HG02678 (cell line): ENCODE measurements around the gene COX20.

Experiments
- ATAC-seq: cut with Tn5 transposase; IDR thresholded peaks from one replicate; pipeline ENCODE4 v1.9.1; 2021; ENCODE audit warnings: mild to moderate bottlenecking, moderate library complexity; ENCODE audit not compliant: unreplicated experiment

COX20 gene

DNA sequence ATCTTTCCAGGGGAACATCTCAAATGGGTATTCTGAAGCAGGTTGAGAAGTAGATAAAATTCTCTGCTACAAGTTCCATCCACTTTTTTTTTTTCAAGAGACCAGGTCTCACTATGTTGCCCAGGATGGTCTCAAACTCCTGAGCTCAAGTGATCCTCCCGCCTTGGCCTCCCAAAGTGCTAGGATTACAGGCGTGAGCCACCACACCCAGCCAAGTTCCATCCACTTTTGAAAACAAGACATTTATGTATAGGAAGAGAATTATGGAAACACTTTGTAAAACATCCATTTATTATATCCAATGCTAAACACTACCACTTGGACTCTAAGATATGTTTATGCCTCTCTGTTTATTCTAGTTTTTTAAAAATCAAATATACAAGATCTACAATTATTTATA, 15.4 kb downstream of the COX20 start:
- ATAC-seq, result no peak

DNA sequence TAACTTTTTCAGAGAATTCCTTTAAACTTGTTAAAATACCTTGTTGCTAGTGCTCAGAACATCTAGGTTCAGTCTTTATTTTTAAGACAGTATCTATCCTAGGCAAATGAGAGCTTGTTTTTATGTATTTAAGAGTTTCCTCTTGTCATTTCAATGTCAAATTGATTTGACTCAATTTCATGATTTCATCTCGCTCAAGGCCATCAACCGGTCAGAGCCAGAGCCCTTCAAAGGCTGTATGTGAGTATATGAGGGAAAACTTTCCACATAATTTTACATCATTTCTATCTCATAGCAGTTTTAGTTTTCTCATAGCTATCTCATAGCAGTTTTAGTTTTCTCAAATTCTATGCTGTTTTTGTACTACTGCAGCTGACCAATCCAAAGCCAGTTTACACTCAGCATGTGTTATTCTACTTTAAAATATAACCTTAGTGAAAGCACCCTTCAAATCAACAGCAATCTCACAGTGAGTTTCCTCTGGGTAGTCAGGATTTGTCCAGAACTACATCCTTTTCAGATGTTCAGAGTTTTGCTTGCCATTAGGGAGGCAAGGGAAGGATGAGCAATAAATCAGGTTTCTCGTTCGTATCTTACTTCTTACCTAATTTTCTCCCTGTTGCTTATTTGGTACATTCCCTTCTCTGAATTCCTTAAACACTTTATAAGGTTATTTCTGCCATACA, 16.2 kb downstream of the COX20 start:
- ATAC-seq, result no peak

DNA sequence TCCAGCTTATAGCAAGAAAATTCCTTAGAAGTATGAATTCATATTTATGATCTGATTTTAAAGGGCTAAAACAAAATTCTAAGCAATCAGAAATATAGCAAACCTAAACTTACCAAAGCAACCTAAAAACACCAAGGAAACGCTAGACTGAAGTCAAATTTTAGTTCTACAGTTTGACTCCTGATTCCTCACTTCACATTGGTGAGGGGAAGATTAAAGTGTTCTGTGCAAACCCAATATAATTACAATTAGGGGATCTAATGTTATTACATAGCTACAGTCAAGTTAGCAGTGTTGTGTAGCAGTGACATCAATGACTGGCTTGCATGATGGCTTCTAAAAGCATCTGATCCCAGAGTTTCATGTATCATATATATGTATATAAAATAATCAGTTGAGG, 17.2 kb downstream of the COX20 start:
- ATAC-seq, result no peak

GRCh38 chr1:244854166-244854565, 18.7 kb downstream of the COX20 start:
- ATAC-seq, result no peak

DNA sequence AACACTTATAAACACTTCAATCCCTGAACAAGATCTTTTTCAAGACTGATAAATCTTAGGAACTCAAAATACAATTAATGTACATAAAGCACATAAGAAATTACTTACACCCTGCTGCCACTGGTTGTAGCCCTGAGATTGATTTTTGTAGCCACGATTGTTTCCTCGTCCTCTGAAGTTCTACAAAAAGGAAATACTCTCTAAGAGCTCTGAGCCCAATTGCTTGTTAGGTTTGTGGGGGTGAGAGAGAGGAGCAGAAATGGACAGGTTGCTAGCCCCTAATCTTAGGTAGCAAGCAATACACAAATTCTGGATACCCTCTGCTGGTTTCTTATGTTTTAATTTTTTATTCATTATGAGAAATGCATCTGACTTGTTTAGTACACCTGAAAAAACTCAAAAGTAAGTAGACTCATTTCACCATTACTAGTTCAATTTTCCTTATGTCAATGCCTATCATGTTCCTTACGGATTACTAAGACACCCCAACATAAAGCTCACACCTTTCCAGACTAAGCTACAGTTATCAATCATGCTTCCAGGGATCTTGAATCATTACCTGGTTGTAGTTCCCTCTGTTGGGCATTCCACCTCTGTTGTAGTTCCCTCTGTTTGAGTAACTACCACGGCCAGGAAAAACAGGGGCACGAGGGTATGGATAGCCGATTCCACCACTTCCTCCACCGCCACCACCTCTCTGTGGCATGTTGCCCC, 19.6 kb downstream of the COX20 start:
- no peak for ATAC-seq

GRCh38 chr1:244857761-244858160, 22.3 kb downstream of the COX20 start:
- ATAC-seq, result no peak

DNA sequence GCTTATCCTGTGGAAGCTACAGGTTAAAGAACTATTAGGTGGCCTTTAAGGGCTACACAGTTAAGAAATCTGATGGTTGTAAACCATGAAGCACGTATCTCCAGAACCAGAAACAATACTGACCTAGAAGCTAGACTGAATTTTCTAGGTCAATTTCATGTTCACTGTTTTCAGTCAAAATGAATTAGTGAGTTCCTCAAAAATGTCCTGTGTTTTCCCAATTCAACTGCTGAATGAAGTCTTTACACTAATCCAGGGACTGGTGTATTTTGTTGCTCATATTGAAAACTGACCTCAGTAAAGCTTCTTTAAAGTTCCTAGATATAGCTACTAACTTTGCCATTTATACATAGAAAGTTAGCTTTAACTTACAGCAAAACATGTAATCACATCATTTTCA, 22.9 kb downstream of the COX20 start:
- ATAC-seq, result no peak

- ATAC-seq, result no peak
These were observed 24.6 kb downstream of the COX20 start for GRCh38 chr1:244860078-244860477.

DNA sequence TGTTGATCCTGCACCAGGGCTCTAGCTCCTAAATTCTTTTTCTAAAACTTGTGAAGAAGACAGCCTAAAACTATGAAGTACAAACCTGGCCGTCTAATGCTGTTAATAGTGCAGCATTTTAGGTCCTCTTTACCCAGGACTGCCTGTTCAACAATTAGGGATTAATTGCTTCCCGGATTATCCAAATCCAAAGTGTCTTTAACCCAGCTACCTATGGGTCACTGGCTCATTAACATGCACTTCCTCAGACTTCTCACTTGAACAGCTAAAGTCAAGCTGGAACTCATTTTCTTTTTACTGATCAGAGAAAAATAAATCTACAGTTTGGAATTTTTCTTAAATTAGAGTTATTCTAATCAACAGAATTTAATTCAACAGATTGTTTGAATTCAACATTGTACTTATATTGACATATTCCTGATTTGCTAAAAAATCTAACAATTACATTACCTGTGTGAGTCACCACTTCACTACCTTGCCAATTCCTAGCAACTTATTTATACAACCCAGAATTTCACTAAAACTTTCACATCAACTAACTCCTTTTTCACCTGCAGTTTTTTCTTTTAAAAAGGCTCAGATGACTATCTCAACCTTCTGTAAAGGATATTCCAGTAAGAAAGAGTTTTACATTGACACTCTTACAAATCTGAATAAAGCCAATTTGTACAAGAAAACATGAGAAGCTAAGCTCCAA, 25.6 kb downstream of the COX20 start:
- ATAC-seq, result no peak

- no peak for ATAC-seq
These were observed 26.2 kb downstream of the COX20 start for GRCh38 chr1:244861683-244862082.

GRCh38 chr1:244862354-244862698, 26.9 kb downstream of the COX20 start:
- ATAC-seq, result no peak

GRCh38 chr1:244862699-244863490, 27.4 kb downstream of the COX20 start:
- ATAC-seq, result peak; percentile 63

DNA sequence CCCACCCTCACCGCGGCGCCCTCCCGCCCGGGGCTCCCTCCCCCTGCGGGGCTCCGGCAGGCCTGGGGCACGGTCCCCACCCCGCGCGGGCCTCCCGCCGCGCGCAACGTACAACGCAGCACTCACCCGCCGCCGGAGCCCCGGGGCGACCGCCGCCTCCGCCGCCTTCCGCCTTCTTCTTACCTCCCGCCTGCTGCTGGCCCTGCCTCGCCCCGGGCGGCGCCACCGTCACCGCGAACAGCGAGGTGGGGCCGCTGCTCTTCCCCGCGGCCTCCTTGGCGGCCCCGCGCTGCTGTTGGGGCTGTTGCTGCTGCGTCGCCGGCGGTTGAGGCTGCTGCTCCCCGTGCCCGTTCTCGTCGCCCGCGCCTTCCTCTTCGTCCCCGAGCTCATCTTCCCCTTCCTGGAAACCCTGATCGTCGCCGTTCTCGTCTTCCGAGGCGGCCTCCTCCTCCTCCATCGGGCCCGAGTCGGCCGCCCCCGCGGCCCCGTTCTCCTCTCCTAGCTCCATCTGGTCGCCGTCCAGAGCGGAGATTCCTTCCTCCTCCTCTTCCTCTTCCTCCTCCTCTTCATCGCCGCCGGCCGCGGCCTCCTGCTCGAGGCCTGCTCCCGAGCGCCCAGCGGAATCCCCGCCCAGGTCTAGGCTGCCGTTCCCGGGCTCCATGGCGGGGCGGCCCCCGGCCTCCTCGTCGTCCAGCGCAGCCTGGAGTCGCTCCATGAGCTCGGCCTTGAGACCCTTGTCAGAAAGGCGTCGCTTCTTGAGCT, 28.2 kb downstream of the COX20 start:
- ATAC-seq, result peak; percentile 1

DNA sequence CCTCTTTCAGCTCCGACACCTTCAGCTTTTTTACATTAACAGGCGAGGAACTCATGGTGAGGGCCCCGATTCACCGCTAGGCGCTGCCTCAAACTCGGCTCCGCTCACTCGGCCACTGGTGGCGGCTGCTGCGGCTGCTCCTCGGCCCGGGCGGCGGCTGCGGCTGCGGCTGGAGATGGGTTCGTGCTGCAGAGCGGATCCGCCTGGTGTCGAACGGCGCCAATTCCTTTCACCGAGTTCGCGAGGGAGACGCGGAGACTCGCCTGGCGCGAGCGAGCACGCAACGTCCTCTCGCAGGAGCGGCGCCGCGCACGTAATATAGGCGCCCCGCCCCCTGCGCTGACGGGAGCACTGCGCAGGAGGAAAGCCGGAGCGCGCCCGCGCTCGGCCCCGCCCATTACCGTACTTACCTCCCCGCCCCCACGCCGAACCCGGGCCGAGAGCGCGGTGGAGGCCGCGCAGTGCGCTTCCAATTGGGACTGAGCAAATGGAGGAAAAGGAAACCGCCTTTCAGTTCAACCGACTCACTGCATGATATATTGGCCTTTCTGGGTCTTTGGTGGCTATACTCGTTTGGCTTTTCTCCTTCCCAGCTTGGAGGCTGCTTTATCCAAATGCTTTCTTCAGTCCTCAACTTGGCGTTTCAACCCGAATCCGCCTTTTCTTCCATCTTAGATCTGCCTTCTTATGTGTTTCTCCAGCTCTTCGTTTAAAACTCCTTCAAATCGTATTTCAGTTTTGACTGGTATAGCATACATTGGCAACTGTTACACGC, 29.0 kb downstream of the COX20 start, which contains the start of gene HNRNPU:
TSS of gene HNRNPU (minus strand) at position 291 of the 775 bp plus-strand sequence. CDS start at position 55, 236 bp downstream.
- ATAC-seq, result peak; percentile 63

GRCh38 chr1:244865028-244865371, 29.5 kb downstream of the COX20 start:
- ATAC-seq, result no peak

GRCh38 chr1:244865820-244866219, 30.4 kb downstream of the COX20 start:
- no peak for ATAC-seq

- no peak for ATAC-seq
These were observed 30.9 kb downstream of the COX20 start for GRCh38 chr1:244866355-244866754.

GRCh38 chr1:244868484-244869363, 33.3 kb downstream of the COX20 start:
- ATAC-seq, result no peak

- no peak for ATAC-seq
These were observed 33.9 kb downstream of the COX20 start for GRCh38 chr1:244869364-244869827.
